IPS-NIHi11 (cell line): Measurements from ENCODE around the gene GET4.

Experiments
- DNase-seq: peaks from one replicate; pipeline ENCODE4 v3.0.0; 2012; ENCODE audit warnings: mixed read lengths, low spot score

The GET4 gene

DNA sequence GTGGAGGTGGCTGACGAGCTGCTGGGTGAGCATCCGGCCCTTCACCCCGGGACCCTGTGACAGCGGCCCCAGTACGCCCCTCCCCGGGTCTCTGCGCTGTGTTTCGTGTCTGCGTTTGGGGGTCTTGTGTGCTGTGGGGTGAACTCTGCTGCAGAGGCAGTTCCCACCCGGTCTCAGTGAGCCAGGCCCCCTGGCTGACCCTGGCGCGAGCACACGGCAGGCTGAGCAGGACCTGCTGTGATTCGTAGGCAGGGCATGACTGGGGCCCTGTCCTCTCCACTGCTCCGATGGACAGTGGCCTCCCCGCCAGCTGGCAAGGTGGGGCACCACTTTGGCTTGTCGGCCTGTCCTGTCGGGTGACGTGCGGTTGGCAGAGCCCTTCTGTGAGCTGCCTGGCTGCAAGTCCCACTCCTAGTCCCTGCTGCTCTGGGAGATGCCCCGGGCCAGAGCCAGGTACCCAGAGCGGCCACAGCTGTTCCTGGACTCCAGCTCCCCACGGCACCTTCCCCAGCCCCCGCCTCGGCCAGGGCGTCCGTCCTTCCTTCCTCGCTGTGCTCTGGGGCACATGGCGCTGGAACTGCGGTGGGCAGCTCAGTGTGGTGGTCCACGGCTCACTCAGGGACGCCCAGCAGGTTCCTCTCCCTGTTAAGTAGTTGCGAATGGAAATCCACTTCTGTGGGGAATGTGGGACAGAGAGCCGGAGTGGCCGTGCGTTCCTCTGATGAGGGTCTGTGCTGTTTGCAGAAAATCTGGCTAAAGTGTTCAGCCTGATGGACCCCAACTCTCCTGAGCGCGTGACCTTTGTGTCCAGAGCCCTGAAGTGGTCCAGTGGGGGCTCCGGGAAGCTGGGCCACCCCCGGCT is 10.5 kb downstream of the GET4 start:
- no peak for DNase-seq

DNA sequence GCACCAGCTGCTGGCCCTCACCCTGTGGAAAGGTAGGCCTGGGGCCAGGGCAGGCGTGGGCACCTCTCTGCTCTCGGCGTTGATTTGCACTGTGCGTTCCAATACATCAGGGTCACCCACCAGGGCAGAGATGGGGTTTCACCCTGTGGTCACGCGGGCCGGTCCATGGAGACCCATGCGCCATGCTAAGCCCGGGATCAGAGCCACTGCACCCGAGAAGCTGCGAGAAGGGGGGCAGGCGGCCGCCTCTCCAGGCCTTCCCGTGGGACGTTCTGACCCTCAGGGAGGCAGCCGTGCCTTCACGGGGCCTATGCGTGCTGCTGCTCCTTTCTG is 11.1 kb downstream of the GET4 start:
- no peak for DNase-seq

DNA sequence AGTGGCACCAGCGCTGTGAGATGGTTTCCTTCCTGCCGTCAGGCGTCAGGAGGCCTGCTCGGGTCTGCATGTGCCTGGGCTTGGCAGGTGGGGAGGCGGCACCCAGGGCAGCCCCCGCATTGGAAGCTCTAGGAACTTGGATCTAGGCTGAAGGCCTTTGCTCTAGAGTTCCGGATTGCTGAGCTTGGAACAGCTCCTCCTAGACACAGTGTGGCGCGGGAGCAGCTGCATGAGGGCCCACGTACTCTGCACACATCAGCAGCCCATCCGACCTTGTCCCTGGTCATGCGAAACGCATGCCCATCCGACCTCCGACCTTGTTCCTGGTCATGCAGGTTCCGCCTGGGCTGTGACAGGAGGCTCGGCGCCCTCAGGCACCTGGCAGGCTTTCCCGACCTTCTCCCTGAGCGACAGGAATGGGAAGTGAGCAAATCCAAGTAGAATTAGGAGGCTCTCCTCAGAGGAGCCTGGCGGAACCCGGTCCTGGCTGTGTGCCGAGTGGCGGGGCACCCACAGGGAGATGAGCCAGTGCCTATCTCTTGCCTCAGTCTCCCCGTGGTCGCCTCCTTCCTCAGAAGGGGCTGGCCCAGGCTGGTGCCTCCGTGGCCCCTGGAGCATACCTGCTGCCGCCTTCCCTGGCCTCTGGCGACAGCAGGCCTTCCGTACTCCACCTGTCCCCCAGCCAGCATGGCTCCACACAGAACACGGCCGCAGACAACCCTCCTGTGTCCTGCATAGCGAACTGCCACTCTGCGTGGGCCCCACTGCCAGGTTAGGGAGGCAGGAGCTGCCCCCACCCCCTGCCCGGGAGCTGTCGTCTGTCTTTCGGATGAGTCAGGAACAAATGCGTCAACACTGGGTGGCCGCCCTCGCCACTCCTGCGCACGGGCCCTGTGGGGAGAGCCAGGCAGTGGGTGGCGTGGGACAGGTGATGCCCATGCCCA is 12.0 kb downstream of the GET4 start:
- no peak for DNase-seq

DNA sequence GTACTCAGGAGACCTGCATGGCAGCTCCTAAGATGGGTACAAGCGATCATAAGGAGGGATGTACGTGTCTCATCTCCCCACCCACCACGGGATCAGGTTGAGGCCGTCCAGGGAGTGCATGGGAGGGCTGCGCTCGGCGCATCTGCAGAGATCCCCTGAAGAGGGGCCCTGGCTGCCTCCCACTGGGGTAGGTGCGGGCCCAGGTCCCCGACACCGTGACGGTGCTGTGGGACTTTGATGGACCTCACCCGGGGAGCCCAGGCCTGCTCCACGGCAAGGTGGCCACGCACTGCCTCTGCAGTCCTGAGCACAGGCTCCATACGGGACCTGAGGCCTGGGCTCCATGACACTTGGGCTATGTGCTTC is 12.7 kb downstream of the GET4 start:
- DNase-seq: no peak

DNA sequence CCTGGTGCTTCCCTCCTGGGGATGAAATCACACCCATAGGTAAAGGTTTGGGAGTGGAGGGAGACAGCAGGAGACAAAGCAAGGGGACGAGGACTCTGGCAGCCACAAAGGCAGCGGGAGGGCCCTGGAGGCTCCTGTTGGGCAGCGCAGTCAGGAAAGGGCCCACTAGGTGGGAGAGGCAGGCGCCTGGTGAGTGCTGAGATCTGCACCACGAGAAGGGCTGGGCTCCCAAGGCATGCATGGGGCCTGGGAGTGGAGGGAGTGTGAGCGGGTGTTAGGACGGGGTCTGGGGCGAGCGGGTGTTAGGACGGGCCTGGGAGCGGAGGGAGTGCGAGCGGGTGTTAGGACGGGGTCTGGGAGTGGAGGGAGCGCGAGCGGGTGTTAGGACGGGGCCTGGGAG is 13.0 kb downstream of the GET4 start:
- no peak for DNase-seq

DNA sequence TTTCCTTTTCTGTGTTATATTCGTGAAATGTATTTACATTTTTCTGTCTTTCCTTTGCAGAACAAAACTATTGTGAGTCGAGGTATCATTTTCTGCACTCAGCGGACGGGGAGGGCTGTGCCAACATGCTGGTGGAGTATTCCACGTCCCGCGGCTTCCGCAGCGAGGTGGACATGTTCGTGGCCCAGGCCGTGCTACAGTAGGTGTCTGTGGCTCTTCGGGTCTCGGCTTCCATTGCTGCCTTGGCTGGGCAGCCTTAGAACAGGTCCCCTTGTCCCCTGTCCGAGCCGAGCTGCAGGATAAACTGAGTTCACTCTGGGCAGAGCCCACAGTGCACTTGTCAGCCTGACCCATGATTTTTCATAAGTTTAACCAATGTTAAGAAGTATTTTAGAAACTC is 14.5 kb downstream of the GET4 start:
- no peak for DNase-seq

DNA sequence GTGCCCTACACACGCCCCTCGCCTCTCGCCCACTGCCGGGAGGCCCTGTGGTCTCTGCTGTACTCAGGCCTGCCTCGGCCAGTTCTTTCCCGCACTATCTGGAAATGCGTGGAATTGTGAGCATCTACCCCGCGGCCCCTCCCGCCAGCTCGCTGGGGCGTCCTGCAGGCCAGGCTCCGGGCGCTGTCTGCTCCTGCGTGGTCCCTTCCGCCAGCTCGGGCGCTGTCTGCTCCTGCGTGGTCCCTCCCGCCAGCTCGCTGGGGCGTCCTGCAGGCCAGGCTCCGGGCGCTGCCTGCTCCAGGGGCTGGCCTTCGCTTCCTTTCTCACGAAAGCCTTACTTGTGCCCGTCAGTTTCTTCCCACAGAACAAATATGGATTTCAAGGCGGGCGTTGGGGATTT is 14.9 kb downstream of the GET4 start:
- DNase-seq: no peak

DNA sequence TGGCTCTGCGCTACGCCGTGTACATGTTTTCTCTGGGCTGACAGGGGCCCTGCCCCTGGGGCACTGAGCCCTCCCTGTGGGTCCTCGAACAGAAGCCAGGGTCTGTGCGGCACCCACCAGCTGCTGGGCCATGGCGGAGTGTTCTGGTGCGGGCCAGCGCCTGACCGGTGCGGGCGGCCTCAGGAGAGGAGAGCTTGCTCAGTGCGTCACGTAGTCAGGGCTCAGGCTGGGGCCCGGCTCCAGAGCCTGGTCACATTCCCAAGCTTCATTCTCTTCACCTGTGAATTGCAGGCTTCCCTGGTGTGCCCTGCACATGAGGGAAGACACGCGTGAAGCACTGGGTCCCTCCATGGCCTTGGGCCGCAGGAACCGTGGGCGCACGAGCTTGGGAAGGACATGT is 15.5 kb downstream of the GET4 start:
- no peak for DNase-seq

DNA sequence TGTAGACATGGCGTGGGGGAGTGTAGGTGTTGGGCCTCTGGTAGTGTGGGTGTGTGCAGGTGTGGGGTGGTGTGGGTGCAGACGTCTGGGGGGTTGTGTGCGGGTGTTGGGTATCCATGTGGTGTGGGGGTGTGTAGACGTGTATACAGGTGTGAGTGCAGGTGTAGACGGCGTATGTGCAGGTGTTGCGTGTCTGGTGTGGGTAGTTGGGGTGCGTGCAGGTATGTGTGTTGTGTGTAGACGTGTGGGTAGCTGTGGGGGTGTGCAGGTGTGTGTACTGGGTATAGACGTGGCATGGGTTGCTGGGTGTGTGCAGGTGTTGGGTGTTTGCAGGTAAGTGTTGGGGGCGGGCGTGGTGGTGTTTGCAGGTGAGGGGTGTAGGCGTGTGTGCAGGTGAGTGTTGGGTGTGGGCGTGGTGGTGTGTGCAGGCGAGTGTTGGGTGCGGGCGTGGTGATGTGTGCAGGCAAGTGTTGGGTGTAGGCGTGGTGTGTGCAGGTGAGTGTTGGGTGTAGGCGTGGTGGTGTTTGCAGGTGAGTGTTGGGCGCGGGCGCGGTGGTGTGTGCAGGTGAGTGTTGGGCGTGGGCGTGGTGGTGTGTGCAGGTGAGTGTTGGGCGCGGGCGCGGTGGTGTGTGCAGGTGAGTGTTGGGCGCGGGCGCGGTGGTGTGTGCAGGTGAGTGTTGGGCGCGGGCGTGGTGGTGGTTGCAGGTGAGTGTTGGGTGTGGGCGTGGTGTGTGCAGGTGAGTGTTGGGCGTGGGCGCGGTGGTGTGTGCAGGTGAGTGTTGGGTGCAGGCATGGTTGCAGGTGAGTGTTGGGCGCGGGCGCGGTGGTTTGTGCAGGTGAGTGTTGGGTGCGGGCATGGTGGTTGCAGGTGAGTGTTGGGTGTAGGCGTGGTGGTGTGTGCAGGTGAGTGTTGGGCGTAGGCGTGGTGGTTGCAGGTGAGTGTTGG is 16.6 kb downstream of the GET4 start:
- no peak for DNase-seq

DNA sequence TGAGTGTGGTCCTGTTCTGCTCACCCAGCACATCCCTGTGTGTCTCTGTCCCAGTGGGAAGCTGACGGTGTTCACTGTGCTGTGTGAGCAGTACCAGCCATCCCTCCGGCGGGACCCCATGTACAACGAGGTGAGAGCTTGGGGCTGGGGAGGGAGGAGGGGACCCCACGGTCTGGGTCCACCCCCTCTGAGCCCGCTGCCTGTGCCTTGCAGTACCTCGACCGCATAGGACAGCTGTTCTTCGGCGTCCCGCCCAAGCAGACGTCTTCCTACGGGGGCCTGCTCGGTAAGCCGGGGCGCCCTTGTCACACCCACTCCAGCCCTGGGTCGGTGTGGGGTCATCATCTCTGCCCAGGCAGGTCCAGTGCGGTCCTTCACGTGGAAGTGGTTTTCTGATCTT is 17.3 kb downstream of the GET4 start:
- DNase-seq: no peak

DNA sequence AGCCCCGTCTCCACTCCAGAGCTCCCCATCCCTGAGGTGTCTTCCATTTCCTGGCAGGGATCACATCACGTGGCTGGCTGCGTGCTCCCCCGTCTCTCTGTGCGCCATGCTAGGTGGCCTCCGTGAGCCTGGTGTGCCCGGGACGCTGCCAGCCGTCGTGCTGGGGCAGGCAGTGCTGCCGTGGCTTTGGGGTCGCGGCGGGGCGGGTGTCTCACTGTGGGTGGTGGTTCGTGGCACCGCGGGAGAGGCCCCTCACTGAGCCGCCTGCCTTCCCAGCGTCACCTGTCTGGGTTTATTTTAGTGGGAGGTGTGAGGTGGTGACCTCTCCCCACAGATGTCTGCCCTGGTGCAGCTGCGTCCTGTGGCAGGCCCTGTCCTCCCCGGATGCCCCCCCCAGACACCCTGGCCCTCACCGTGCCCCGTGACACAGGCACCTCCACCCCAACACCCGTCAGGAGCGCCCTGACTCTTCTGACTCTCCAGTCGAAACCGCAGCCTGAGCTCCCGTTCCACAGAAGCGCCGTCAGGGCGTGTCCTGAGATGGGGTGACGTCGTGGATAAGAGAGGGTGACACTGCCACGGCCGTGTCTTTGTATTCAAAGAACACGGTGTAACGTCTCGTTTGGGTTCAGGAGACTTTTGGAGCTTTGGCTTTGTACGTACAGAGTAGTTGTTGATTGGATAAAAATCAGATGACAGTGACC is 18.0 kb downstream of the GET4 start:
- no peak for DNase-seq

DNA sequence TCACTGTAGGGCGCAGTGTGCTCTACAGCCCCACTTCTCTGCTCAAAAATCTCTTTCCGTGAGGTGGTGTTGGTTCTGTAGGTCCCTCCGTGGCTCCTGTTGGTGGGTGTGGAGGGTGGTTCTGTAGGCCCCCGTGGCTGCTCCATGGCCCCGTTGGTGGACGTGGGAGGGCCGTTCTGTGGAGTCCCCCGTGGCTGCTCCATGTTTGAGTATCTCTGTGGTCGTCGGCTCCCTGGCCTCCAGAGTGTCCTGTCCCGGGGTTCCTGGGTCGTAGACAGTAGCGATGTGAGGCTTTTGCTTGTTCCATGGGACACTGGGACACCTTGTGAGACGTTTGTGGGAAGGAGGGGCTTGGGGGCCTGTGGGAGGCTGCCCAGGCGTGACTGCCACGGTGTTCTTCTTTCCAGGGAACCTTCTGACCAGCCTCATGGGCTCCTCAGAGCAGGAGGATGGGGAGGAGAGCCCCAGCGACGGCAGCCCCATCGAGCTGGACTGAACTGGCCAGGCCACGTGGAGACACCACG is 18.6 kb downstream of the GET4 start:
- DNase-seq: no peak

DNA sequence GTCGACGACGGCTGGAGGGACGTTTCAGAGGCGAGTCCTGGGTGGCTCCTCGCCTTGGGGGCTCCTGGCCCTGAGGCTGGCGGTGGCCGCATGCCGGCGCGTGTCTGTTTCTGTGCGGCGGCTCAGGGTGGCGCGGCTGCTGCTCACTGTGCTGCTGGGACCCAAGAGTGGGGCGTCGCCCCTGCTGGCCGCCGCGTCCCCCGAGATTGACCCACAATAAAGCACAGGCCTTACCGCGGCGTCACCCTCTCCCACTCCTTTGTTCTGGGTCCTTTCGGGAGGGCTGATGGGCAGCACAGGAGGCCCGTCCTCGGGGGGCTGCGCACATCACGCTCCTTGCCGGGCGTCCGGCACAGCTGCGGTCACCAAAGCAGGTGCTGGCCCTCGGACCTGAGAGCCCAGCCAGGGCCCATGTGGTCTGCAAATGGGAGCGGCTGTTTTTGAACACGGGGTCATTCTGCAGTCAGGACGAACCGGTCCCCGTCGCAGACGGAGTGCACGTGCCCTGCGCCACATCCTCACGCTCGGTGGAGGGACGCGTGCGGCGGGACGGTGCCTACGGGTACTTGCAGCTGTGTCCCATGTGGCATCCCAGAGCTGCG is 19.2 kb downstream of the GET4 start:
- DNase-seq: no peak

DNA sequence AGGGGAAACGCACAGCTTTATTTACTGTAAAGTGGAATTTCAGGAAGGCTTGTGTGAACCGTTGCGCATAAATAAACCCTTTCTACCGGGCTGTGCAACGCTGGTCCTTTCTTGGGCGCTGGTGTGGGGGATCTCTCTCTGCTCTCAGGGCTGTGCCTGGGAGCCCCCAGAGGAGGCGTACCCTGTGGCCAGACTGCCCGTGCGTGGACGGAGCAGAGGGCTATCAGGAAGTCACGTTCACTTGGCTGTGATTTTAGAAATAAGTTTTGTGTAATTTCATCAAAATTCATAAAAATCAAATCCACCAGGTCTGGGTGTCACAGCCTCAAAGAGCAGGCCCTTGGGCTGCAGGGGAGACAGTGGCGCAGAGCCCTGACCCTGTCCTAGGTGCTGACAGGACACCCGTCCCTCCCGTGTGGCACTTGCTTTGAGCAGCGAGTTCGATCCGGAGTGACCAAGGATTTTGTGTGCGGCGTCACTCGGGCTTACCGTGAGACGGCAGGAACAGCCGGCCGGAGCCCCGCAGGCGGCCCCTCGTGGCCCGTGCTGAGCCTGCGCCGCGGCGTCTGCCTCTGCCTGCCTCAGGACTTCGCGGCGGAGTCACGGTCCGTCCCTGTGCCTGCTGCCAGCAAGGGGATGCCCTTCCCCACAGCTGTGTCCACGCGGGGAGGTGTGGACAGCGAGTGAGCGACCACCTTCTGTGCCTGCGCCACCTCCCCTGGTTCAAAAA is 20.2 kb downstream of the GET4 start:
- DNase-seq: no peak

DNA sequence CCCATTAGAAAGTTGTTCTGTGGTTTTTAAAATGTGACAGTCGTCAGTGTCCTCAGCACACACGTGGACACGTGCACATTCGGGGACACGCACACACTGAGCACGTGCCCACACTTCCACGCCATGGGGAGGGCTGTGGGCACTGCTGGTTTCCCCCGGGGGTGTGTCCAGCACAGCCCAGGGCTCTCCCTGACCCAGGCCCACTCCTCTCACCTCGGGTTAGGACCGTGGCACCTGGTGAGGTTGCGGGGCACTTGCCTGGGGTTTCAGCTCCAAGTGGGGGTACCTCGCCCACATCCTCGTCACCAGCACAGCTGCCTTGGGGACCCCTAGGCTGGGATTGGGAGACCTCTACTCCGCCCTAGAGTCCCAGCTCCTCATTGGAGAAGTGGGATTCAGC is 20.7 kb downstream of the GET4 start:
- no peak for DNase-seq

DNA sequence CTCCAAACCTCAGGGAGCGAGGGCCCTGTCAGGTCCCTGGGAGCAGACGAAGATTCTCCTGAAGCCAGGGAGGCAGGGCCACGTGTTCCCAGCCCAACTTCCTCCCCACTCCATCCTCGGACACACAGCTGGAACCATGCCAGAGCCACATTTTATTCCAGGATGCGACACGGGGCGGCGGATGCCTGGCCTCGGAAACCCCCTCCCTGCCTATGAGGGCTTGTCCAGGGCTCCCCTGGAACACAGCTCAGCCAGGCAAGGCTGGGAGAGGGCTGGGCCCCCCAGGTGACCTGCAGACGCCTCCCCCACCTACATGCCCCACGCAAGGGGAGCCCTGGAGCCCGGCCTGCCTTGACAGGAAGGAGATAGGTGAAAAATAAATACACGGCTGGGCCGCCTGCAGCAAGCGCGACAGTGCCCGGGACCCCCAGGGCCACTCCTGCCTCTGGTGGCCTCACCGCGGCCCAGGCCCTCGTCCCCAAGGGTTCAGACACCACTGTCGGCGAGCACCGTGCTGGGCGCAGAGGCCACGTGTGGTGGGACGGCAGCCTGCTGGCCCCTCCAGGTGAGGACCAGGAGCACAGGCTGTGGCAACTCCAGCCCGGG is 21.5 kb downstream of the GET4 start:
- no peak for DNase-seq

DNA sequence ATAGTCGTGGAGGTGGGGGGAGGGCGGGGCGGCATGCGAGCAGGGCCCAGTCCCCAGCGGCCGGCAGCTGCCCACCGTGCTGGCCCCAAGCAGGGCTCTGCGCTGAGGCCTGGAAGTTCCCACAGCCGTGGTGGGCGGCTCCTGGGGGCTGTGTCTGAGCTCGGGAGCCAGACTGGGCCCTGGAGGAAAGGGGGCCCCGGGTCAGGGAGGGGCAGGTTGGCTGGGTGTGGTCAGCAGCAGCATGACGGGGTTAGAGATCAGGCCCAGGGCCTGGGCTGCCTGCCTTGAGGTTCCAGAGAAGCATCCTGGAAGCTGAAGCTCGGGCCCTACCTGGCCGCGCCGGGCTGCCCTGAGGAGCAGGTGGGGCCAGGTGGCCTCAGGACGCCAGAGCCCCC is 22.1 kb downstream of the GET4 start:
- DNase-seq: no peak

DNA sequence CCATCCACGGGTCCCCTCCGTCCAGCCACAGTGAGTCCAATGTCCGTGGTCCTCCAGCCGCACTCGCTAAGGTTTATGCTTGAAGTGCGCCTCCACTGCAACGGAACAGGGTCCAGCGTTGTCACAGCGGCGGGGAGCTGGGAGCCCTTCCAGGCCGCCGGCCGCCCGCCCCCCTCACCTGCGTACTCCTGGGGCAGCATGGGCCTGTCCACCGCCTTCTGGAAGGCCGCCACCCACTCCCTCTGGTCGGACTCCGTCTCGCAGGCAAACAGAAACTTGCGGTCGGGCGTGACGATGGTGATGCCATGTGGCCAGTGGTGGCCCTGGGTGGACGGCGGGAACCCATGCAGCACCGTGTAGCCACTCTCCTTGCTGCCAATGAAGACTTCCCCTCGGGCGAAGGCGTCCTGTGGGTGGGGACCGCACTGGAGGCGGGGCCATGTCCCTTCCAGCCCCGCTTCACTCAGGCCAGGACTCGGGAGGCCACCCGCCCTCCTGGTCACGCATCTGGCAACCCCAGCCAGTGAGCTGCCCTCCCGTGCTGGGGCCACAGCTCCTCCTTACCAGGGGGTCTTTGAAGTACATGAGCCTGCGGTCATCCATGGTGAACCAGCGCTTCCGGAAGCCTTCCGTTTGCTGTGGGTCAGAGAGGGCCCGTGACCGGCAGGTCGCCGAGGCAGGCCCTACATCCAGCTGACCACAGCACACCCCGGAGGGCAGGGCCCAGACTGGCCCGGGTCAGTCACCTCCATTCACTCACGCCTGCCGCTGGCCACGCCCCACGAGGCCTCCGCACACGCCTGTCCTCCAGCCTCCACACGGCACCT is 22.7 kb downstream of the GET4 start:
- DNase-seq: no peak

DNA sequence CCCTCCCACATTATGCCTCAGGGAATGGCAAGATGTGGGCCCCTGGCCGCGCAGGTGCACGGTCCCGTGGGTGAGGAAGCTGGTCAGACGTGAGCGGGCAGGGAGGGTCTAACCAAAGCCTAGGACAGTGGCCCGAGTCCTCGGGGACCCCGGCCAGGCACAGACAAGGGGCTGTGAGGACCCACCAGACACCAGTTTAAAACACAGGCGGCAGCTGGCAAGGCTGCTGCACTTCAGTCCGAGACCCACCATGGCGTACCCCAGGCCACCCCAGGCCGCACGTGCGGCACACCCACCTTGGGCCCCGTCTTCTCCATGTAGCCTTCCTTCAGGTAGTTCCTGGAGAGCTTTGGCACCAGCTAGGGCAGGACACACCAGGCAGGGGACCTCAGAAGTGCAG is 23.5 kb downstream of the GET4 start:
- DNase-seq: no peak
